Kasumi-1 (cell line): ENCODE measurements around the gene SASS6.

Source experiments
- DNase-seq, 2 experiments: peaks; one replicate each; lab custom pipeline; 2025; lab: John Stamatoyannopoulos, UW

The SASS6 gene

DNA sequence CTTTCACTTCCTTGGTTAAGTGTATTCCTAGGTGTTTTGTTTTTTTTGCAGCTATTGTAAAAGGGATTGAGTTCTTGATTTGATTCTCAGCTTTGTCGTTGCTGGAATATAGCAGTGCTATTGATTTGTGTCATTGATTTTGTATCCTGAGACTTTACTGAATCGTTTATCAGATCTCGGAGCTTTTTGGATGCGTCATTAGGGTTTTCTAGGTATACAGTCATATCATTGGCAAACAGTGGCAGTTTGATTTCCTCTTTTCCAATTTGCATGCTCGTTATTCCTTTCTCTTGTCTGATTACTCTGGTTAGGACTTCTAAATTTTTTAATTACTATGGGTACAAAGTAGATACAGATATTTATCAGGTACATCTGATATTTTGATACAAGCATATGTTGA, 87.5 kb downstream of the SASS6 start:
- DNase-seq = no peak

DNA sequence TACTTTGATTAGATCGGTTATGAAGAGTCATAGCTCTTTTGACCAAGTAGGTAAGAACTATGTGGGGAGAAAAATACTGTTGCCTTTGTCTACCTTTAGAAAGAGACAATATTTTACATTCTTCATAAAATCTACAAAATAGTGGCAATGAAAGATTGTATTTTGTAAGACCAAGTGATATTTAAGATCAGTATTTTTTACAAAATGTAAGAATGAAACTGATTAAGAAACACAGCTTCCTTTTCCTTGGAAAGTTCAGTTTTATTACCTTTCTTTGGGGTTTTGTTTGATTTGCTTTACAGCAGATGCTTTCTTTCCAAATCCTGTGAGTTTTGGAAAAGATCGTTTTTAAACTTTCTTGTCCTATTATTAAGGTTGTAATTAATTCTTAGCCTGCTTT, 93.1 kb downstream of the SASS6 start:
- no peak for DNase-seq

DNA sequence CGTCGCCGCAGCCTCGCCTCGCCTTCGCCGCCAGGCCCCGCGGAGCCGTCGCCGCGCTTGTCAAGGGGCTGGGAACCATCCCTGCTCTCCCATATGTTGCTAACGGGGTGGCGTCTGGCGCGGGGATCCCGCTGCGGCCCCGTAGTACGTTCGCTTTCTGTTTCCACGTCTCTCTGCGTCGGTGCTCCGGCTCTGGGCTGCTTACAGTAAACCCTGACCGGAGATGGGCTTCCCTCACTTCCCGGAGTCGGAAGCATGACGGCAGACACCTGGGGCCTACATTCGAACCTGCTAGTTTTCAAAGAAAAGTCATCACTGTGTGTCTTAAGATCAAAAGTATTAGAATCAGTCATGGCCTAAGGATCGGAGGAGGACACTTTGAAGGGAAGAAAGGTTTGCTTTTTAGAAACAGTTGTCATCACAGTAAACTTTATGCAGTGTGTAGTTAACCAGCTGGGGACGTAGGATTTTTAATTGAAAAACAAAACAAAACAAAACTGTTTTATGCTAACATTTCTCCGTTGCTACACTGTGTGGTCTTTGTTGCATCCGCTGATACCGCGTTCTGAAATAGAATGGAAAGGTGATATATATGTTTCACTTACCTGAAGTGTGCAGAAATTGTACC, 94.0 kb downstream of the SASS6 start:
- peak; percentile 28 to 52 for DNase-seq

DNA sequence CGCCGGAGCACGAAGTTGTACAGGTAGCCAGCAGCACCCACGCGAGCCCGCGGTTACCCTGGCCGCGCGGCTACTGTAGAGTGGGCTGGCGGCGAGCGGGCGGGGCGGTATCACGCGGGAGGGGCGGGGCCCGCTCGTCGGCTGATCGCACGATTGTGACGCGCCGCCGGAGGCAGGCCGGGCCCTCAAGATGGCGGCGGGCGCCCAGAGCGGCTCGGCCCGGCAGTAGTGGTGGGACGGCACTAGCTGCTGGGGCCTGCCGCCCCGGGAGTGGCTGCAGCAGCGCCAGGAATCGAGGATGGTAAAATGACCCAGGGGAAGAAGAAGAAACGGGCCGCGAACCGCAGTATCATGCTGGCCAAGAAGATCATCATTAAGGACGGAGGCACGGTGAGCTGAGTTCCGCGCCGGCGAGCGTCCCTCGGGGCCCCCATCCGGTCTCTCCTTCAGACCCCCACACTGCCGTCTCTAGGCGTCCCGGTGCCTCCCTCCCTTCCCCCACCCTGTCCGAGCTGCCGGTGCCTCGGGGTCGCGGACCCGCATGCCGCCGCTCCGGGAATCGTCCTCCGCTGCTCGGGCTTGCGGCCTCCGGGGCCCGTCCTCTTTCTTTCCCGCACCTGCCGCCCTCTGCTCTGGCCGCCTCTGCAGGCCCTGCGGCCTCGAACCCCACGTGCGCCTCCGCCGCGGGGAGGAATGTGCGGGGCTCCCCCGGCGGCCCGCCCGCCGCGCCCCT, 94.6 kb downstream of the SASS6 start:
- DNase-seq = peak; percentile 68

DNA sequence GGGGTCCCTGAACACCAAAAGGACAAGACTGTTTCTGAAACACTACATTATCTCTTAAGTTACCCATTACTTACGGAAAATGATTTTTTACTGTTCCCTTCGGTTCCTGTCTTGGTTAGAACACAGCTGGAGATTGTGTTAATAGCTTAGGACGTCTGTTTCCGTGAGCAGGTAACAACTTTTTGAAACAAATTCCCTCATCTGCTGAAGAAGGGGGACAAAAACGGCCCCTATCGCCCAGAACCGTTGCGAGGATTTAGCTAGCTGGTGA, 95.1 kb downstream of the SASS6 start:
- DNase-seq = no peak

DNA sequence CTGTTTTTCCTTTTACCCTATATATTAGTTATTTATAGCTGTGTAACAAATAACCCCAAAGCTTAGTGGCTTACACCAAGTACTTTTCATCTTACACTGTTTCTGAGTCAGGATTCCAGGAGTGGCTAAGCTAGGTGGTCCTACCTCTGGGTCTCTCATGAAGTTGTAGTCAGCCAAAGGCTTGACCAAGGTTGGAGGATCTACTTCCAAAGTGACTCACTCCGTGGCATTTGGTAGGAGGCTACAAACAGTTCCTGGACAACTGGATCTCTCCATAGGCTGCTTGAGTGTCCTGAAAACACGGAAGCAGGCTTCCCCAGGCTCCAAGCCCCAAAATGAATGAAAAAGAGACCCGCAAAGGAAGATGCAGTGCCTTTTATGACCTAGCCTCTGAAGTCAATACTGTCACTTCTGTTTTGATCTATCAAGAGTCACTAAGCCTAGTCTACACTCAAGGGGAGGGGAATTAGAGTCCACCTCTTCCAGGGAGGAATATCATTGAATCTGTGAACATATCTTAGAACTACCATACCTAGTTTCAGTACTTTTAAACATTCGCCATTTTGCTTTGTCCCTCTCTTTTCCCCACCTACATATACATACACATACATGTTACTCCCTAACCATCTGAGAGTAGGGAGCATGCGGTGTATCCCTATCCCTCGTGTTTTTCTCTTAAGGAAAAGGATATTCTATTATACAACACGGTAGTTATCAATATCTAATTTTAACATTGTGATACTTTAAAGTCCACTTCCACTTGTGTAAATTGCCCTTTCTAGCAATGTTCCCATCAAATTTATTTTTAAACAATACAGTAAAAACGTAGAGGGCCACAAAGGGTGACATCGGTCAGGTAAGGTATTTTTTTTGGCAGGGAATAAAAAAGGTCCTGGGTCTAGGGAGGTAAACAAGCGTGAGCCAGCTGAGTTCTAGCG, 95.7 kb downstream of the SASS6 start:
- DNase-seq = peak; percentile 53 to 74

DNA sequence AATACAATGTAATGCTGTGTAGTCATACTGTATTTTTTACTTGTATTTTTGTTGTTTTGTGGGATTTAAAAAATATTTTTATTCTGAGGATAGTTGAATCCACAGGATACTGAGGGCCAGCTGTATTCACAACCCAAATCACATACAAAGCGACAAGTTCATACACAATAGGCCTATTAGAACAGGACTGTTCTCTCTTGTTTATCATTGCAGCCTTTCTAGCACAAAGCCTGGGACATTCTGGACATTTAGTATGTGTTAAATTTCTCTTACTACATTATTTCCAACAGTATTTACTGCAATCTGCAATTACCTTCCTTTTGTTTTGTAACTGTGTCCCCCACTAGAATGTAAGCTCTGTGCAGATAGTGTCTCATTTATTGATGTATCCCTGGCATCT, 97.5 kb downstream of the SASS6 start:
- no peak for DNase-seq

DNA sequence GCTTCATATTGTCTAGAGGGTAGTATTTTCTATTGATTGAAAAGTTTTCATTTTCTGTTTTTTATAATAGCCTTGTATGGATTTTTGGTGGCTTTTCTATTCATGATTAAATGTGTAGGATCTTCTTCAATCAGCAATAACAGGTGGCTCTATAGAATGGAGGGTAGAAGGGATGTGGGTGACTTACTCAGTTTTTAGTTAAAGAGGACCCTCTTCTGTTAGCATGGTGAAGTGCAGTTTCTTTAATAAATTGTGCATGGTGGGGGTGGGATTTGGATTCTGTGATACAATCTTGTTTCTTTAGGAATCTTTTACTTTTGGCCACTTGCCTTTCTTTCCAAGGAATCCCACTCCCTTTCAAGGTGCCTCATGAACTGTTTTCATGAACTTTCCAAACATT, 98.3 kb downstream of the SASS6 start:
- peak; percentile 79 to 84 for DNase-seq
